OCI-LY3 (cell line): Measurements from ENCODE around the gene RRAGD.

Experiments
- H2AFZ ChIP-seq: fragments of 200-600, 300-600 bp; shearing (Covaris generic); 2 replicates; pipeline ENCODE4 v1.6.0; 2014; ENCODE audit warnings: antibody characterized with exemption, low read depth, low read length
- H3K27ac ChIP-seq: fragments of 200-600, 300-600 bp; sonication (generic); 2 replicates; pipeline ENCODE4 v1.5.1; 2014; ENCODE audit warnings: mild to moderate bottlenecking, low read length, moderate library complexity, mixed read lengths
- H3K27me3 ChIP-seq: fragments of 200-600, 300-600 bp; sonication (generic); 2 replicates; pipeline ENCODE4 v1.6.1; 2014; ENCODE audit warnings: low read depth, low read length, mixed read lengths
- H3K36me3 ChIP-seq: fragments of 200-600, 300-600 bp; sonication (generic); replicated peaks from 2 replicates; pipeline ENCODE3; 2014; ENCODE audit warnings: low read depth, low read length, mixed read lengths
- H3K4me1 ChIP-seq: fragments of 300-600, 200-600 bp; sonication (generic); 2 replicates; pipeline ENCODE4 v1.6.1; 2014; ENCODE audit warnings: low read length, mixed read lengths
- H3K4me2 ChIP-seq: fragments of 200-600, 300-600 bp; sonication (generic); 2 replicates; pipeline ENCODE4 v1.6.1; 2014; ENCODE audit warnings: low read length, mixed read lengths
- H3K4me3 ChIP-seq: fragments of 300-600, 200-600 bp; sonication (generic); 2 replicates; pipeline ENCODE4 v1.5.1; 2014; ENCODE audit warnings: antibody characterized with exemption, mild to moderate bottlenecking, low read length, moderate library complexity
- H3K79me2 ChIP-seq: fragments of 300-600, 200-600 bp; shearing (Covaris generic); 2 replicates; pipeline ENCODE4 v1.6.1; 2014; ENCODE audit warnings: mild to moderate bottlenecking, low read length, mixed read lengths
- H3K9ac ChIP-seq: fragments of 300-600, 200-600 bp; shearing (Covaris generic); 2 replicates; pipeline ENCODE4 v1.6.0; 2014; ENCODE audit warnings: mild to moderate bottlenecking, low read length, moderate library complexity
- H3K9me3 ChIP-seq: fragments of 200-600, 300-600 bp; shearing (Covaris generic); 2 replicates; pipeline ENCODE4 v1.6.1; 2014; ENCODE audit warnings: low read length, mixed read lengths; ENCODE audit not compliant: insufficient read depth
- H4K20me1 ChIP-seq: fragments of 200-600, 300-600 bp; sonication (generic); 2 replicates; pipeline ENCODE4 v1.6.1; 2016; ENCODE audit warnings: low read length, mixed read lengths; ENCODE audit not compliant: insufficient read depth
- EZH2phosphoT487 ChIP-seq: fragments of 200-600 bp; shearing (Covaris generic); IDR thresholded peaks from 2 replicates; pipeline ENCODE4 v1.6.1; 2018; ENCODE audit warnings: antibody characterized with exemption, mixed run types, low read depth
- TF ChIP-seq, protein P1 (sequence below): fragments of 200-600, 300-600 bp; sonication (generic); IDR thresholded peaks from 2 replicates; pipeline ENCODE4 v1.5.1; 2014; ENCODE audit warnings: antibody characterized with exemption, low read length, low read depth

RRAGD gene

DNA sequence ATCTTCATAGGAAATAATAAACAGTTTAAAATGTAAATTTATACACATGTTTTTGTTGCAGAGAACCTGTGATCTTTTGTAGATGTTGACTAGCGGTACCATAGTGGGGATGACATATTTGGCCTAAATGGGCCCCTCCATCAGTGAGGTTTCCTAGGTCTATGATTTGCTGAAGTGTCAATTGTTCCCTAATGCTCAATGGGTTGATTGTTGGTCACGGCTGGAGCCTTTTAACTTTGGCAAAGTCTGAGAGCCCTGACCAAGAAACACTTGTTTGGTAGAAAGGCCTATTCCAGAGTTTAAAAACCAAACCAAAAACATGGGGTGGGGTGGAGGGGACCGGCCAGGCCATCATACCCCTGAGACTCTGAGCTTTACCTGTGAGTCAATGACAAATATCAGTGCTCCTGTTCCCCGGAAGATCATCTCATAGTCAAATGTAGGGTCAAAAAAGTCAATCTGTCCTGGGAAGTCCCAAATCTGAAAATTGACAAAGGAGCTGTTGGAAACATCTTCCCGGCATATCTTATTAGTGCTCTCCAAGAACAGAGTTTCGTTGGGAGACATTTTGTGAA is 25.1 kb downstream of the RRAGD start:
- Histone ChIP-seq H3K9ac (no peak overlapping the region), H3K4me3 (peak overlapping the region; percentile 26), H4K20me1 (peaks cover 36% of the 10 kb centered on the region; the same call in 1 of the 2 replicates), H2AFZ (no peak overlapping the region), H3K27me3 (peaks cover 53% of the 10 kb centered on the region), H3K36me3 (no peaks in the 10 kb centered on the region), H3K9me3 (no peaks in the 10 kb centered on the region), H3K79me2 (no peaks in the 10 kb centered on the region), H3K4me2 (peak overlapping the region; percentile 55), H3K4me1 (peaks cover 19% of the 10 kb centered on the region), H3K27ac (no peak overlapping the region)
- TF ChIP-seq, protein P1, sequence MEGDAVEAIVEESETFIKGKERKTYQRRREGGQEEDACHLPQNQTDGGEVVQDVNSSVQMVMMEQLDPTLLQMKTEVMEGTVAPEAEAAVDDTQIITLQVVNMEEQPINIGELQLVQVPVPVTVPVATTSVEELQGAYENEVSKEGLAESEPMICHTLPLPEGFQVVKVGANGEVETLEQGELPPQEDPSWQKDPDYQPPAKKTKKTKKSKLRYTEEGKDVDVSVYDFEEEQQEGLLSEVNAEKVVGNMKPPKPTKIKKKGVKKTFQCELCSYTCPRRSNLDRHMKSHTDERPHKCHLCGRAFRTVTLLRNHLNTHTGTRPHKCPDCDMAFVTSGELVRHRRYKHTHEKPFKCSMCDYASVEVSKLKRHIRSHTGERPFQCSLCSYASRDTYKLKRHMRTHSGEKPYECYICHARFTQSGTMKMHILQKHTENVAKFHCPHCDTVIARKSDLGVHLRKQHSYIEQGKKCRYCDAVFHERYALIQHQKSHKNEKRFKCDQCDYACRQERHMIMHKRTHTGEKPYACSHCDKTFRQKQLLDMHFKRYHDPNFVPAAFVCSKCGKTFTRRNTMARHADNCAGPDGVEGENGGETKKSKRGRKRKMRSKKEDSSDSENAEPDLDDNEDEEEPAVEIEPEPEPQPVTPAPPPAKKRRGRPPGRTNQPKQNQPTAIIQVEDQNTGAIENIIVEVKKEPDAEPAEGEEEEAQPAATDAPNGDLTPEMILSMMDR: no peak
- no peak for TF ChIP-seq EZH2phosphoT487

DNA sequence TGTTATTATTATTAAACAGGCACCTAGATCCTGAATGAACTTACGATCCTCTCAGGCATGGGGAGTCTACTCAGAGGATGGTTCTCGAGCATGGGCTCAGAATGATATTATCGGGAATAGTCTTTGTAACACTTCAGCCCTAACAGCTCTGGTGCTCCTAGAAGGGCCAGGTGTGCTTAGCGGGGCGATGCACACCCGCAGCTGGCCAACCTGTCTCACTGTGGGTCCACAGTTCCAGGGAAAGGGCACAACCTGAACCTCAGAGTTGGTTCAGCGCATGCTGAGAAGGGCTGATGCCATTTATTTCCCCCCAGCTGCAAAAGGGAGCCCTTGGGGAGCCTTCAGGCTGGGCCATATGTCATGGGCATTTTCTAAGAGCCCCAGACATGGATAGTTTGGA is 26.2 kb downstream of the RRAGD start:
- H3K9me3 ChIP-seq: no peaks in the 10 kb centered on the region
- H3K79me2 ChIP-seq: no peaks in the 10 kb centered on the region
- H3K27me3 ChIP-seq: peaks cover 55% of the 10 kb centered on the region
- peaks cover 36% of the 10 kb centered on the region; the same call in 1 of the 2 replicates for H4K20me1 ChIP-seq
- no peak overlapping the region for H2AFZ ChIP-seq
- no peak overlapping the region for H3K9ac ChIP-seq
- no peaks in the 10 kb centered on the region for H3K36me3 ChIP-seq
- peaks cover 19% of the 10 kb centered on the region for H3K4me1 ChIP-seq
- H3K4me2 ChIP-seq: no peak overlapping the region
- H3K27ac ChIP-seq: no peak overlapping the region
- no peak overlapping the region for H3K4me3 ChIP-seq
- no peak for TF ChIP-seq EZH2phosphoT487
- TF ChIP-seq, protein P1: no peak

DNA sequence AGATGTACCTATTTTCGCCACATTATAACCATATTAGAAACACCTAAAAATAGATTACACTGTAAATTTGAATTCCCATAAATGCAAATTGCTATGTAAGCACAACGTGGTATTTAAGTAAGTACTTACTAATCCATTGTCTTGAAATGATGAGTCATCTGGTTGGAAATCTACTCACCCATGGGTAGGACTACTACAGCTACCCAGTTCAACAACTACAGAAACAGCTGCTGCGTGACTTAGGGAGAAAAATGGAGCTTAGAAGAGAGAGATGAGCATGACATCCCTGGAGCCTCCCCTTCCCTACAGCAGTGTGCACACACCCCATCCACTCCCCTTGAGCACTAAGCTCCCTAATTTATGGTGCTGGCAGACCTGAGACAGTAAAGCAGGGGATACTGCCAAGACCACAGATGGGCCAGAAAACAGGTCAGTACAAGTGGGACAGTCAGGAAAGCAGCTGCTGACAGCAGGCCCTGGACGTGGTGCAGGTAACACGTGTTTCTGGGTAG is 26.9 kb downstream of the RRAGD start:
- Histone ChIP-seq H3K36me3 (no peaks in the 10 kb centered on the region), H2AFZ (no peak overlapping the region), H3K27ac (no peak overlapping the region), H3K9ac (no peak overlapping the region), H4K20me1 (peaks cover 36% of the 10 kb centered on the region; the same call in 1 of the 2 replicates), H3K4me2 (no peak overlapping the region), H3K4me1 (peaks cover 19% of the 10 kb centered on the region), H3K27me3 (peaks cover 53% of the 10 kb centered on the region), H3K4me3 (no peak overlapping the region), H3K79me2 (no peaks in the 10 kb centered on the region), H3K9me3 (no peaks in the 10 kb centered on the region)
- TF ChIP-seq, protein P1: no peak
- no peak for TF ChIP-seq EZH2phosphoT487

DNA sequence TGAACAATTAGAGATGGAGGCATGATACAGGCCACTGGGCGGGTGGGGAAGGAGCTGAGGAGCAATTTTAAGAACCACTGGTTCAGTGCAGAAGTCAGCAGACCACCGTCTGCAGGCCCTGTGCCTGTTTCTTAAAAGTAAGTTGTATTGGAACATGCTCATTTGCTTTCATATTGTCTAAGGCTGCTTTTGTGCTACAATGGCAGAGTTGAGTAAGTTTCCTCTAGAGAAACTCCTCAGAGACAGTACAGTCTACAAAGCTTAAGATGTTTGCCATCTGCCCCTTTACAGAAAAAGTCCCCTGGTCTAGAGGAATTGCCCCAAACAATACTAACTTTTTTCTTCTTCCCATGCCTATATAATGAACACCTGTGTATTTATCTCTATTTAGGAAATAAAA is 31.0 kb downstream of the RRAGD start:
- H3K4me1 ChIP-seq: peaks cover 12% of the 10 kb centered on the region
- H3K36me3 ChIP-seq: no peaks in the 10 kb centered on the region
- H3K9ac ChIP-seq: no peak overlapping the region
- no peak overlapping the region for H3K4me3 ChIP-seq
- H3K9me3 ChIP-seq: no peaks in the 10 kb centered on the region
- H3K79me2 ChIP-seq: no peaks in the 10 kb centered on the region
- H3K27ac ChIP-seq: no peak overlapping the region
- H3K27me3 ChIP-seq: peaks cover 35% of the 10 kb centered on the region
- H2AFZ ChIP-seq: no peak overlapping the region
- H3K4me2 ChIP-seq: no peak overlapping the region
- H4K20me1 ChIP-seq: peaks cover 10% of the 10 kb centered on the region; the same call in 1 of the 2 replicates
- TF ChIP-seq EZH2phosphoT487: no peak
- TF ChIP-seq, protein P1: no peak
